GM12878 (cell line): ENCODE measurements around the gene MRGPRF. TPM values are rescaled to one million over a fixed set of nuclear protein-coding genes. Genes with fewer than 3 reads are reported as not detected.

ENCODE experiments used
- ATAC-seq: fragments of 200-7000 bp; cut with Tn5 transposase; 3 replicates; pipeline ENCODE4 v1.9.1; 2020; ENCODE audit warnings: mild to moderate bottlenecking, moderate library complexity
- BruUV-seq: library from RNA; stranded (reverse); fragments of 400-500 nt; replicated peaks from 2 replicates; lab custom pipeline; 2021; lab: Mats Ljungman, UMichigan
- CTCF ChIA-PET: fragments of 300-600 bp; sonication (Branson Sonifier 250); formaldehyde crosslinking; extraction: SDS; loops from one replicate; lab custom pipeline; 2021; ENCODE audit warnings: inconsistent platforms; lab: Yijun Ruan, JAX
- POLR2A ChIA-PET: fragments of 350-600 bp; formaldehyde crosslinking; extraction: SDS; loops from one replicate; lab custom pipeline; 2021; ENCODE audit warnings: inconsistent platforms; lab: Charles Lee
- RAD21 ChIA-PET: fragments of 300-600 bp; sonication (Branson Sonifier 250); formaldehyde crosslinking; loops from one replicate; lab custom pipeline; 2023; ENCODE audit warnings: antibody characterized with exemption; ENCODE audit not compliant: unreplicated experiment; lab: Charles Lee
- SMC1A ChIA-PET: fragments of 300-600 bp; sonication (Branson Sonifier 250); formaldehyde crosslinking; loops from one replicate; lab custom pipeline; 2023; ENCODE audit not compliant: unreplicated experiment, uncharacterized antibody; lab: Charles Lee
- DNase-seq: peaks from one replicate; pipeline ENCODE4 v3.0.0-alpha.2; 2011; ENCODE audit warnings: low read depth, low spot score
- FAIRE-seq: peaks from 3 replicates; lab custom pipeline; 2011; peaks lifted over from hg19 to GRCh38; lab: Jason Lieb, UNC
- H2AFZ ChIP-seq: 2 replicates; pipeline ENCODE4 v1.6.0; 2011; ENCODE audit warnings: low read depth, low read length, control low read depth; ENCODE audit not compliant: control insufficient read depth
- H3K27ac ChIP-seq: 2 replicates; pipeline ENCODE4 v1.5.1; 2011; ENCODE audit warnings: control low read depth; ENCODE audit not compliant: control insufficient read depth, insufficient read depth
- H3K27me3 ChIP-seq, 2 experiments: replicated peaks in 1 of 2; 2 replicates each; pipeline versions ENCODE4 v1.6.0 to v1.6.1; 2011; ENCODE audit warnings: low read length in 1 of 2; ENCODE audit not compliant: control insufficient read depth in 2 of 2, insufficient read depth in 2 of 2
- H3K36me3 ChIP-seq, 2 experiments: 2 replicates each; pipeline ENCODE4 v1.5.1; 2011; ENCODE audit warnings: low read length in 1 of 2; ENCODE audit not compliant: control insufficient read depth in 2 of 2, insufficient read depth in 2 of 2
- H3K4me1 ChIP-seq: 2 replicates; pipeline ENCODE4 v1.6.1; 2011; ENCODE audit warnings: mild to moderate bottlenecking, low read length, moderate library complexity, mixed read lengths; ENCODE audit not compliant: control insufficient read depth, insufficient read depth
- H3K4me2 ChIP-seq: 2 replicates; pipeline ENCODE4 v1.6.0; 2011; ENCODE audit warnings: control low read depth; ENCODE audit not compliant: control insufficient read depth, insufficient read depth
- H3K4me3 ChIP-seq: fragments of 200-600 bp; sonication (generic); 2 replicates; pipeline ENCODE4 v1.5.1; 2016
- H3K79me2 ChIP-seq: 2 replicates; pipeline ENCODE4 v1.6.0; 2011; ENCODE audit warnings: low read length; ENCODE audit not compliant: control insufficient read depth, insufficient read depth
- H3K9ac ChIP-seq: 2 replicates; pipeline ENCODE4 v1.8.0; 2011; ENCODE audit warnings: low read length, control low read depth, mixed read lengths; ENCODE audit not compliant: control insufficient read depth, insufficient read depth
- H3K9me3 ChIP-seq: replicated peaks from 3 replicates; pipeline ENCODE4 v1.5.1; 2011; ENCODE audit warnings: mild to moderate bottlenecking, low read length; ENCODE audit not compliant: control insufficient read depth, insufficient read depth
- H4K20me1 ChIP-seq: 2 replicates; pipeline ENCODE4 v1.6.0; 2011; ENCODE audit not compliant: control insufficient read depth, insufficient read depth
- CEBPB ChIP-seq, 2 experiments: fragments of 150-350 bp in 1 of 2; IDR thresholded peaks; 2 replicates each; pipeline ENCODE4 v1.6.1; 2012 to 2014; ENCODE audit warnings: low read depth in 2 of 2, low read length in 2 of 2, borderline replicate concordance in 1 of 2, inconsistent platforms in 1 of 2
- JUND ChIP-seq: IDR thresholded peaks from 2 replicates; pipeline ENCODE4 v1.6.1; 2012; ENCODE audit warnings: low read depth, mild to moderate bottlenecking, low read length, improper control_type of control experiment, moderate library complexity
- MXI1 ChIP-seq: fragments of 150-350 bp; IDR thresholded peaks from 2 replicates; pipeline ENCODE4 v1.6.1; 2011; ENCODE audit warnings: low read depth, mild to moderate bottlenecking, inconsistent platforms, low read length, improper control_type of control experiment
- POLR2A ChIP-seq: IDR thresholded peaks from 2 replicates; pipeline ENCODE4 v1.6.1; 2011; ENCODE audit warnings: low read depth, mild to moderate bottlenecking, low read length
- RBBP5 ChIP-seq: fragments of 200-600 bp; sonication (generic); conservative IDR thresholded peaks from 2 replicates; pipeline ENCODE4 v1.6.1; 2016
- REST ChIP-seq: IDR thresholded peaks from 2 replicates; pipeline ENCODE4 v1.6.1; 2012; ENCODE audit warnings: mild to moderate bottlenecking, low read depth, low read length
- STAT3 ChIP-seq: IDR thresholded peaks from 2 replicates; pipeline ENCODE4 v1.6.1; 2011; ENCODE audit warnings: low read depth, low read length, improper control_type of control experiment
- SUPT20H ChIP-seq: IDR thresholded peaks from 2 replicates; pipeline ENCODE4 v1.6.1; 2011; ENCODE audit warnings: low read depth, mild to moderate bottlenecking, low read length, moderate library complexity, borderline replicate concordance; ENCODE audit not compliant: control insufficient read depth
- TCF7 ChIP-seq: IDR thresholded peaks from 2 replicates; pipeline ENCODE4 v1.6.1; 2014; ENCODE audit warnings: antibody characterized with exemption, borderline replicate concordance
- YY1 ChIP-seq: IDR thresholded peaks from 2 replicates; pipeline ENCODE4 v1.6.1; 2011; ENCODE audit warnings: low read depth, mild to moderate bottlenecking, low read length
- ZNF217 ChIP-seq: fragments of 450-650 bp; IDR thresholded peaks from 2 replicates; pipeline ENCODE4 v1.6.1; 2017; ENCODE audit warnings: antibody characterized with exemption, mild to moderate bottlenecking
- ZNF384 ChIP-seq: IDR thresholded peaks from 2 replicates; pipeline ENCODE4 v1.6.1; 2012; ENCODE audit warnings: low read depth, mild to moderate bottlenecking, low read length, improper control_type of control experiment, borderline replicate concordance
- WGBS: methylation state at CpG from one replicate; pipeline ENCODE4 v1.1.6; 2016; ENCODE audit warnings: low lambda C conversion rate; ENCODE audit not compliant: insufficient replicate concordance, insufficient coverage; ENCODE audit errors: missing lambda C conversion rate; 5-methylcytosine and 5-hydroxymethylcytosine counted together
- in situ Hi-C: fragments of 300-500 bp; cut with MboI; formaldehyde crosslinking; loops from 9 replicates; pipeline ENCODE4 v1.14.3; 2018; ENCODE audit warnings: mixed read lengths
- intact Hi-C: fragments of 100-400 bp; cut with micrococcal nuclease; formaldehyde crosslinking; loops from one replicate; pipeline ENCODE4 v1.14.2; 2022; ENCODE audit not compliant: unreplicated experiment
- polyA plus RNA-seq, 11 experiments: library from polyadenylated mRNA; depleted of rRNA in 4 of 11; unstranded in 6 of 11; stranded (reverse) in 5 of 11; fragments of >200 nt; fragmentation: Nextera tagmentation in 4 of 11; fragmentation: Illumina TruSeq in 1 of 11; extraction: Ambion mirVana in 4 of 11; extraction: Trizol in 1 of 11; gene quantifications; 1 replicate in 1 of 11; 2 replicates in 10 of 11; pipeline versions ENCODE4 v1.2.1 to v1.2.3, GENCODE V29; 2011 to 2016; ENCODE audit warnings: inconsistent platforms in 2 of 11, missing spikeins in 2 of 11, low read depth in 1 of 11
- total RNA-seq, 4 experiments: library from RNA; depleted of rRNA in 3 of 4; stranded (reverse); fragments of >200 nt in 3 of 4; fragmentation: Illumina TruSeq in 1 of 4; extraction: Trizol in 1 of 4; gene quantifications; 2 replicates each; pipeline versions ENCODE4 v1.2.1 to v1.2.3, GENCODE V29; 2013 to 2021

The MRGPRF gene
- total and polyA plus RNA-seq, 10 of the 15 experiments (the other 5 are each of a cell fraction or from before 2014, with no cell fraction given), result not detected

GRCh38 chr11:68968306-68969250 is 44.5 kb downstream of the MRGPRF start (continued):
- TF ChIP-seq REST, result no peak
- no peak for TF ChIP-seq SUPT20H
- TF ChIP-seq CEBPB (IDR thresholded peaks at IDR 0.05; ENCODE audit: borderline replicate concordance in 1 of 2, low read depth in 2 of 2, low read length in 2 of 2), result no peak
- no peak for TF ChIP-seq JUND

GRCh38 chr11:68966894-68967780 is 45.9 kb downstream of the MRGPRF start:
- no peak for DNase-seq
- POLR2A ChIA-PET, result no interaction called here

More at GRCh38 chr11:68966894-68967780, 45.9 kb downstream of the MRGPRF start:
- ChIA-PET RAD21 (no interaction called here), CTCF (interaction anchor here (0.8 kb wide), 1 partner anchor 12 kb away, joined by 3 read pairs; no protein-coding TSS in a partner anchor), SMC1A (no interaction called here)
- Histone ChIP-seq H3K27me3 (no peaks in the 10 kb centered on the region; a peak in 1 of 4 replicates), H3K9me3 (peaks cover 4% of the 10 kb centered on the region; the same call in 2 of the 3 replicates), H3K79me2 (no peaks in the 10 kb centered on the region), H3K4me2 (no peak overlapping the region), H4K20me1 (no peaks in the 10 kb centered on the region), H3K4me1 (no peaks in the 10 kb centered on the region; the same call in 1 of the 2 replicates), H2AFZ (no peak overlapping the region), H3K27ac (no peak overlapping the region), H3K9ac (no peak overlapping the region), H3K36me3 (no peaks in the 10 kb centered on the region), H3K4me3 (no peak overlapping the region)
- no TSS peak for BruUV-seq
- intact Hi-C loops, result no loop called here
- 29% methylated on average over 9 of the region's 9 CpGs for WGBS
- no peak for TF ChIP-seq ZNF384
- TF ChIP-seq MXI1, result no peak
- no peak for TF ChIP-seq TCF7
- no peak for TF ChIP-seq ZNF217
- TF ChIP-seq POLR2A, result no peak
- TF ChIP-seq RBBP5, result no peak
- no peak for TF ChIP-seq STAT3
- TF ChIP-seq YY1, result no peak
- ATAC-seq (no peak), FAIRE-seq (no peak)
- in situ Hi-C loops, result no loop called here
